Activated CD8-positive, alpha-beta memory T cell treated with anti-CD3 and anti-CD28 coated beads for 48 hours (primary cell): Measurements from ENCODE around the gene SUV39H1.
"Not testable (repeated sequence)": the region's sequence is repeated elsewhere in the genome, so short reads cannot be mapped to it uniquely, and the experiment has no call there.

Experiments
- DNase-seq, 3 experiments: peaks; one replicate each; pipeline ENCODE4 v3.0.0-alpha.2; 2020; ENCODE audit warnings: low read depth in 2 of 3, low spot score in 2 of 3

Gene SUV39H1

DNA sequence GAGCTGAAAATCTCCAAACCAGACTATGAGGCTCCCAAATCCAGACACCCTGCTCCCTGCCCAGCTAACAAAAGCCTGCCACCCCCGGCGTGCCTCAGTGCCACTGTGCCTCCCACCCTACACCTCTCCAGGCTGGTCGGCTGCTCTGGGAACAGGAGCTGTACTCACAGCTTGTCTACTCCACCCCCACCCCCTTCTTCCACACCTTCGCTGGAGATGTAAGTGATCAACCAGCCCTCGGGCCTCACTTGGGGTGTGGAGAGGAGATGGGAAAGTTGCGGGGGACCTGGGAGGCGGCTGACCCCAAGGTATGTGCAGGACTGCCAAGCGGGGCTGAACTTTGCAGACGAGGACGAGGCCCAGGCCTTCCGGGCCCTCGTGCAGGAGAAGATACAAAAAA is 11.1 kb upstream of the SUV39H1 start:
- DNase-seq = no peak

DNA sequence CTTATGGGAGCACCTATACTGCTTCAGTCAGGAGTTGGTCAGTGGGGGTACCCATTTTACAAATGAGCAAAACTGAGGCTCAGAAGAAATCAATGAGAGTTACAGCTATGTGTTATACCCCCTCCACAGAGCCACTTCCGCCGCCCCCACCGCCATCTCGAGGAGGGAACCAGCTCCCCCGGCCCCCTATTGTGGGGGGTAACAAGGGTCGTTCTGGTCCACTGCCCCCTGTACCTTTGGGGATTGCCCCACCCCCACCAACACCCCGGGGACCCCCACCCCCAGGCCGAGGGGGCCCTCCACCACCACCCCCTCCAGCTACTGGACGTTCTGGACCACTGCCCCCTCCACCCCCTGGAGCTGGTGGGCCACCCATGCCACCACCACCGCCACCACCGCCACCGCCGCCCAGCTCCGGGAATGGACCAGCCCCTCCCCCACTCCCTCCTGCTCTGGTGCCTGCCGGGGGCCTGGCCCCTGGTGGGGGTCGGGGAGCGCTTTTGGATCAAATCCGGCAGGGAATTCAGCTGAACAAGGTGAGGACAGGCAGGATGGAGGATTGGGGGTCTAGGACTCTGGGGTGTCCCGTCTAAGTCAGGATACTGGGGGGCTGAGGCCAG is 7.9 kb upstream of the SUV39H1 start:
- DNase-seq = no peak

DNA sequence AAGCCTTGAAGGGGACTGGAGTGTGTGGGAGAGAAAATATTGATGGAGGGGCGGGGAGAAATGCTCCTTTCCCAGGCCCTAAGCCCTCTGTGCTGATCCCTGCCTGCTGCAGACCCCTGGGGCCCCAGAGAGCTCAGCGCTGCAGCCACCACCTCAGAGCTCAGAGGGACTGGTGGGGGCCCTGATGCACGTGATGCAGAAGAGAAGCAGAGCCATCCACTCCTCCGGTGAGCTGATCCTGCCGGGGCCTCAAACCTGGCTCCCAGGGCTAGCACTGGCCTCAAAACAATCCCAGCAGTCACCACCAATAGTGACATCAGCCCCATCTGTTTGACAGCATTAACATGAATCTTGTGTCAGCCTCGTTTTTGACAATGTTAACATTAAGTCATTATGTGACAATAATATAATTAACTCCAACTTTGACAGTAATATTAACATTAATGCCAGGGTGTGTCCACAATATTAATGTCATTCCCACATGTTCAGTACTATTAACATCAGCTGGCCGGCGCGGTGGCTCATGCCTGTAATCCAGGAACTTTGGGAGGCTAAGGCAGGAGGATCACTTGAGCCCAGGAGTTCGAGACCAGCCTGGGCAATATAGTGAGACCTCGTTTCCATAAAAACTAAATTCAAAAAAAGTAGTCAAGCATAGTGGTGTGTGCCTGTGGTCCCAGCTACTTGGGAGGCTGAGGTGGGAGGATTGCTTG is 7.2 kb upstream of the SUV39H1 start:
- DNase-seq = no peak

DNA sequence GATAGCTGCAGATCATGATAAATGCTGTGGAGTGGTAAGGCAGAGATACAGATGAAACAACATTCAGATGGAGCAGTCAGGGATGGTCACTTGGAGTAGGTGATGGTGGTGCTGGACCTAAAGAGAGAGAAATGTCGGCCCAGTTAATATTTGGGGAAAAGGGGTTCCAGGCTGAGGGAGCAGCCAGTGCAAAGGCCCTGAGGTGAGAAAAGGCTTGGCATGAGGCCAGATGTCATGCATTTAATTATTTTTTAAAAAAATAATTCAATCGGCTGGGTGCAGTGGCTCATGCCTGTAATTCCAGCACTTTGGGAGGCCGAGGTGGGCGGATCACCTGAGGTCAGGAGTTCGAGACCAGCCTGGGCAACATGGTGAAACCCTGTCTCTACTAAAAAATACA is 4.8 kb upstream of the SUV39H1 start:
- not testable (repeated sequence) for DNase-seq

DNA sequence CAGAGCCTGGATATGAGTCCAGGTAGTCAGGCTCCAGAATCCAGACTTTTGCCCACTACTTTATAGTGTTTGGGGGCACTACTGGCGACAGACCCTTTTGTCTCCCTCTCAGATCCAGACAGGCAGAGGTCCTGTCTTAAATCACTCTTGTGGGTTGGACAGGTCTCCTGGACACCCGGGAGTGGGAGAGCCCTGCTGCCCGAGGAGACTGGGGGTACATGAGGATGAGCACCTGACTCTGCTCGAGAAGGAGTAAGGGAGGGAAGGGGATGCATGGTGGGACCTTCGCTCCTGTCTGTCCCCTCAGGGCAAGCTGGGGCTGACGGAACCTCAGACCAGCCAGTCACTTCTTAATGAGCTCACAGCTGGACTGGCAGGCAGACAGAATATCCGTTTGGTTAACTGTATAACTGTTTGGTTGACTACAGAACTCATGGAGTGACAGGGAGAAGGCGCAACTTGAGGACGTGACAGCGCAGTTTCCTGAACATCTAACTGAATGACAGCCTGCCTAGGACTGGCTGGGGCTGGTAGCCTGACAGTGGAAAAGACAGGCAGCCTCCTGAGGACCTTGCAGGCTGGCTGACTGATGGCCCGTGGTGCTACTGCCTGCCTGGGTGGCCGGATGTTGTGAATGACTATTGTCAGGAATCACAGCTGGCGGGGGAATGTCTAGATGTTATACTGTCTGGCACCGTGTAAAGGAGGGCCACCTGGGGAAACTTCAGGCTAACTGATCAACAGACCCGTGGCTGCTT is 1.6 kb upstream of the SUV39H1 start:
- DNase-seq = no peak

DNA sequence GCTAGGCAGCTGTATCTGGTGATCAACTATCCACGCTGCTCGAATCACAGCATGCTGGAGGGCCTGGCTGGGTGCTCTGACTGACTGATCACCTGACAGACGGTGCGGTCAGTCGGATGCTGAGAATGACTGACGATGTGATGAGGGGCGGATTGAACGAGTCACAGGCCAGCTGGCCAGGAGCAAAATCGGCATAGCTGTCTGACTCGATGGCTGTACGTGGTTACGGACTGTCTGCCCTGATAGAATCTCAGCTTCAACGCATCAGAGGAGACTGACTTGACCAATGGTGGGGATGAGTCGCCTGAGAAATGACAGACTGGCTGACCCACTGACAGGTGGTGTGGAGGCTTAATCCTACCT is 1.0 kb upstream of the SUV39H1 start:
- no peak for DNase-seq

DNA sequence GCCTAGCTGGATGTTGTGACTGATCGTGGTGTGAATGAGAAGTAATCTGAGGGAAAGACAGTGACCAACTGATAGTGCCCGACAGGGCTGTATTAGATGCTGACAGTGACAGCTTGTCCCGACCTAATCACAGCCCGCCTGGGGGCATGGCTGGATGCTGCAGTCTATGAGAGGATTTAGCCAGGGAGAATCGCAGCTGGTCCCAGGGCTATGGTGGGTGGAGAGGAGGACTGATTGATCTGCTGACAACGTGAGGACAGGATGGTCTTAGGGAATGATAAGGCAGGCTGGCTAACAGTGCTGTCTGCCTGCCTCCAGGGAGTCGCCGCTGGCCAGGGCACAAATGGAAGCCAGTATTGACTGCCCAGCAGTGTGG is 621 bp upstream of the SUV39H1 start:
- no peak for DNase-seq

DNA sequence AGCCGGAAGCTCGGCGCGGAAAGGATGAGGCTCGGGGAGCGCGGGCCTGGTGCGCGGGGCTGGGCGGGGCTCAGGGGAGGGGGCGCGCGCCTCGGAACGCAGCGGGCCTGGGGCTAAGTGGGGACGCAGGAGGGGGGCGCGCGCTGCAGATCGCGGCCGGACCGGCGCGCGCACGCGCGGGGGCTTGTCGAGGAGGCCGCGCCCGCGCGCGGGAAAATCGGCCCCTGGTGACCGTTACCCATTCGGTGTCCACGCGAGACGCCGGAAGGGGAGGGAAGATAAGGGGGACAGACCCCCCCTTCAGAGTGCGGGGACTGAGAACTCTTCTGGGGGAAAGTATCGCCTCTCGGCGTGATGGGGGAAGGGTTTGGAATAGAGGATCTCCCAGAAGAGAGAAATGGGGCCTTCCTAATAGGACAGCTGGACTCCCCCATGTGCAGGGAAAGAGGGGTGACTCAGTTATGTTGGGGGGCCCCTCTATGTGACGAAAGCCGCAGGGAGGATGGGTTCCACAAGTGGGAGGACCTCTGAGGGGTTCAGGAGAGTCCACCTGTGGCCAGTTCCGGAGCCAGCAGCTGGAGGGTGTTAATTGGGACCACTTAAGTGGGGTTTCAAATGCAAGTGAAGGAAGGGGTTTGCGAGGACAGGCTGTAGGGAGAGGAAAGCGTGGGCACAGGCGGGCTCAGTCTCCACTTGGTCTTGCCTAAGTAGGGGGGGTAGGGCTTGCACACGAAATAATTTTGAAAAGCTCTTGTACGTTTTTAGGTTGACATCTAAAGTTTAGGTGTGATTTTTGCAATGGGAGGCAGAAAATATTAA is 584 bp downstream of the SUV39H1 start:
- DNase-seq = no peak

DNA sequence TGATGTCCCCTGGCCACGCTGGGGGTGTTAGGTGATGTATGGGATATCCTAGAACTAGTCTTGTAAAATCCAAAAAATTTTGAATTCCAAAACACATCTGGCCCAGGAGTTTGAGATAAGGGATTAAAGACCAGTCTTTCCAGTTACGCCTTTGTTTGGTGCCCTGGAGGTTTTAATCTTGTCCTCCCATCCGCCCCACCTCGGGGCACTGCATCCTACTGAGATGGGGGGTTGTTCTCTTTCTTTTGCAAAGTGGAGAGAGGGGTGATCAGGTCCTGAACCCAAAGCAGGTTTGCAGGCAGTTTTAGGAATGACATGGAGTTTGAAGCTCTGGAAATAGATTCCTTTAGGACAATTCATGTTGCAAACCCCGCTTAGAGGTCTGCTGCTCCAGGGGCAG is 1.8 kb downstream of the SUV39H1 start:
- DNase-seq = no peak

DNA sequence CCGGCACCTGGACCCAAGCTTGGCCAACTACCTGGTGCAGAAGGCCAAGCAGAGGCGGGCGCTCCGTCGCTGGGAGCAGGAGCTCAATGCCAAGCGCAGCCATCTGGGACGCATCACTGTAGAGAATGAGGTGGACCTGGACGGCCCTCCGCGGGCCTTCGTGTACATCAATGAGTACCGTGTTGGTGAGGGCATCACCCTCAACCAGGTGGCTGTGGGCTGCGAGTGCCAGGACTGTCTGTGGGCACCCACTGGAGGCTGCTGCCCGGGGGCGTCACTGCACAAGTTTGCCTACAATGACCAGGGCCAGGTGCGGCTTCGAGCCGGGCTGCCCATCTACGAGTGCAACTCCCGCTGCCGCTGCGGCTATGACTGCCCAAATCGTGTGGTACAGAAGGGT is 3.7 kb downstream of the SUV39H1 start:
- DNase-seq = no peak

DNA sequence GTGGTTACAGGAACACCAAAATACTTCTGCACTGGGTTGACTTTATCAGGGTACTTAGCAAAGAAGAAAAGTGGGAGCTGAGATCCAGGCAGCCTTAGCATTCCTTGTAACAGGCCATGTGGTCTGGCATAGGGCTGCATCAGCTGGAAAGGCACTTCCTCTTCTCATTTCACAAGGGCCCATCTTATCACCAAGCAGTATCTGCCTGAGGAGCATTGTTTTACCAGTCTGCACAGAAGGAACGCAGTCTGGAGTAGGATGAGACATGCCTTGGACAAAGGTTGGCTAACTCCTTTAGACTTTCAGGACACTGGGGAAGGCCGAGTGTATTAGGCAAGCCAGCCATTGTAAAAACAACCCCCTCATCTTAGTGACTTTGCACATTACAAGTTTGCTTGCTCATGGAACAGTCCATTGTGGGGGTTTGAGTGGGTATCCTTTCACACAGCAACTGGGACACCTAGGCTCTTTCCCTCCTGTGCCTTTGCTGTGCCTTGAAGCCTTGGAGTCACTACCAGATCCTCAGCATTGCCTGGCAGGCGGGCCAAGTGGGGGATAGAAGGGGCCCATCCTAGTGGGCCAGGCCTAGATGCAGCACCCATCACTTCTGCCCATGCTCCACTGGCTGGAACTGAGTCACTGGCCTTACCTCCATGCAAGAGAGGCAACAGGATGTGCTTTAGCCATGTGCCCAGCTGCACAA is 4.6 kb downstream of the SUV39H1 start:
- DNase-seq = no peak

DNA sequence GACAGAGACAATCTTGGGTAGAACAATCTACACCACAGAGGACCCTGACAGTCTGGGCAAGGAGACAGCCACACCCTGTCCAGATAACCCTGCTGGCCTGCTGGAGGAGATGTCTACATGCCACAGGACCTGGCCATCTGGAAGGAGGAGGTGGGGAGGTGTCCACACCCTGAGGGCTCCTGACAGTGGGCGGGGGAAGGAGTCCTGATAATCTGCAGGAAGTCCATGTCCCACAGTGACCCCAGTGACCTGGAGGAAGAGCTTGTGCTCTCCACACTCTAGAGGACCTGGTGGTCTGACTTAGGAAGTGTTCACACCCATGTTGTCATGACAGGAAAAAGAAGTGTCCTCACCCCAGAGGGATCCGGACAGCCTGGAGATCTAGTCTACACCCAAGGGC is 5.5 kb downstream of the SUV39H1 start:
- DNase-seq = no peak

DNA sequence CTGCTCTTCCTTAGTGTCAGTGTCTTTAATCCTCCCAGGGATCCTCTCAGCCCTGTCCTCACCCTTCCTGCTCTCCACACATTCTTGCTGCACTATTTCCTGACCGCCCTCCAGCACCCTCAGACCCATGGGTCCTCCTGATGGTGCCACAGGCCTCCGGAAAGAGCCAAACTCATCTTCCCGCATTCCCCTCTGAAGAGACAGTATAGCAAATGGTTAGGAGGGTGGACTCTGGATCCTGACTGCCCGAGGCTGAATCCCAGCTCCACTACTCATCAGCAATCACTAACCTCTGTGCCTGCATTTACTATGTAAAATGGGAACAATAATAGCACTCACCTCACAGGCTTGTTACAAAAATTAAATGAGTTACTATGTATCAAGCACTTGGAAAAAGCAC is 6.2 kb downstream of the SUV39H1 start:
- DNase-seq = no peak

DNA sequence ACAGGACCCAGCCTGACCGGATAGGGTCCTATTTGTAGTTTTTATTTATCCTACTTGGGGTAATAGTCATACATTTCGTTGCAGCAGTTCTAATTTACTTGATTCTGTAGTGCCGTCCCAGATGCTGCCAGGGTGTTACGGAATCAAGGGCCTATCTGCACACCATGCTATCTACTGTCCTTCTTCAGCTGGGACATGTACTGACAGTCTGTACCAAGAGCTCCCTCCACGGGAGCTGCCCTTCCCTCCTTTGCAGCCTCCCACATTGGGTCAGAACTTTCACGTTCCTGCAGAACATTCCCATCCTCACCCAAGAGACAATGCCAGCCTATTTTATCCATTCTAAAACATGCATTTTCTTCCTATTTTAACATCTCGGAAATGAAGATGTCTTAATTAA is 6.7 kb downstream of the SUV39H1 start:
- DNase-seq = no peak

DNA sequence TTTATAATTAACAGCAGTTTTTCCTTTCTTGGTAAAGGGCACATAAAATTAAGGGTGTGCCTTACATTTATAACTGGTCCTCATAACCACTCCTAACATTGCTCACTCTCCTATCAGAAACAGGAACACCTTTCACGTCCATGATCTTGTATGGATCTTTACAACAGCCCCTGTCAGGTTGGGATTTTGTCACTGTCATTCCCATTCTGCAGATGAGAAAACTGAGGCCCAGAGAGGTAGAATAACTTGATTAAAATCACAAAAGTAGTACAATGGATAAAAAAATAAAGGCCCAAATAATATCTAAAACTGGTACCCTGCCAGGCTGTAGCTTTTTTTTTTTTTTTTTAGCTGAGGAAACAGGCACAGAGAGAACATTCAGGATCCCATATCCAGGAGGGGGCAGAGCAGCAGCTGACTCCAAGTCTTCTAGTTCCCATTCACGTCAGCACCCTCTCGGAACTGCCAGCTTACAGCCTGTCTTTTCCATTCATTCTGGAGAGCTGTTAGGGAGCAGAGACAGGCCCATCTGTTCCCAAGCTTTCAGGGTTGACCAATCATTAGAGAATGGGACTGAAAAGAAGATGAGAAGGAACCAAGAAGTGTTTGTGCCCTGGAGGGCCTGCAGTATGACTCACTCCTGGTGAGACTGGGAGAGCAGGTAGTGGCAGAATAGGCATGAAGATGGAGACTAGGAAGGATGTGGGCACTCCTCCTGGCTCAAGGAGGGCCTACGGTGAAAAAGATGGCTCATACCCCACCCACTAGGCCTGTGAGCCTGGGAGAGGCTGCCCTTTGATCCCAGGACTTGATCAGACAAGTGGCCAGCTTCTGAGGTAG is 7.3 kb downstream of the SUV39H1 start:
- no peak for DNase-seq

DNA sequence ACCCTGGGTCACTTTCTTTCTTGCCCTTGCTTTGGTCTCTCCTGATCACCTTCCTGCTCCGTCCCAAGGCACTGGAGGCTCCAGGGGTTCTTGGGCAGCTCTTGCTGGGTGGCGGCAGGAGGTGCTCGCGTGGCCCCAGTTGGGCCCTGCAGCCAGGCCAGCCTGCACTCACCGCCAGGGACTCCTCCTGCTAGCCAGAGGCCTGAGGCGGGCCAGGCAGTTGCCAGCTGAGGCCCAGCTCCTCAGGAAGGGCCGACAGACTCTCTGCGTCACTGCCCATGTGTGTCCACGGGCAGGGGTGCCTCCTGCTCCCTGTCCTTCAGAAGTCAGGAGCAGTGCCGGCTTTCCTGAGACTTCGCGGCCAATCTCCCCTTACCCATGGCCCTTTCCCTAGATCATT is 9.3 kb downstream of the SUV39H1 start:
- DNase-seq = no peak

DNA sequence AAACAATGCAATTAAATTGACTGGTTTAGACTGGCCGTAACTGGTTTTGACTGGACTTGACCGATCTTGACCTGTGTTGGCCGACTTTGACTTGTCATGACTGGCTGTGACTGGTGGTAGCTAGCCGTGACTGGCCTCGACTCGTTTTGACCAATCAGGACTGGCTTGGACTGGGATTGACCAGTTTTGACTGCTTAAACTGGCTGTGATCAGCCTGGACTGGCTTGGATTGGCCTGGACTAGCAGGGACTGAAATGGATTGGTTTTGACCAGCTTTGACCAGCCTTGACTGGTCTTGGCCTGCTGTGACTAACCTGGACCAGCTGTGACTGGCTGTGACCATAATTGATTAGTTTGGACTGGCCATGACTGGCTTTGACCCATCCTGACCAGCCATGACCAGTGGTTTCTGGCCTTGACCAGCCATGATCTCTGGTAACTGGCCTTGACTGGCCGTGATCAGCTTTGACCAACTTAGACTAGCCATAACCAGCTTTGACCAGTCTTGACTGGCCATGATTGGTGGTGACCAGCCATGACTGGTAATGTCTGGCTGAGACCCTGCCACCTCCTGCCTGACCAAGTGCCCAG is 13.1 kb downstream of the SUV39H1 start:
- DNase-seq = no peak

DNA sequence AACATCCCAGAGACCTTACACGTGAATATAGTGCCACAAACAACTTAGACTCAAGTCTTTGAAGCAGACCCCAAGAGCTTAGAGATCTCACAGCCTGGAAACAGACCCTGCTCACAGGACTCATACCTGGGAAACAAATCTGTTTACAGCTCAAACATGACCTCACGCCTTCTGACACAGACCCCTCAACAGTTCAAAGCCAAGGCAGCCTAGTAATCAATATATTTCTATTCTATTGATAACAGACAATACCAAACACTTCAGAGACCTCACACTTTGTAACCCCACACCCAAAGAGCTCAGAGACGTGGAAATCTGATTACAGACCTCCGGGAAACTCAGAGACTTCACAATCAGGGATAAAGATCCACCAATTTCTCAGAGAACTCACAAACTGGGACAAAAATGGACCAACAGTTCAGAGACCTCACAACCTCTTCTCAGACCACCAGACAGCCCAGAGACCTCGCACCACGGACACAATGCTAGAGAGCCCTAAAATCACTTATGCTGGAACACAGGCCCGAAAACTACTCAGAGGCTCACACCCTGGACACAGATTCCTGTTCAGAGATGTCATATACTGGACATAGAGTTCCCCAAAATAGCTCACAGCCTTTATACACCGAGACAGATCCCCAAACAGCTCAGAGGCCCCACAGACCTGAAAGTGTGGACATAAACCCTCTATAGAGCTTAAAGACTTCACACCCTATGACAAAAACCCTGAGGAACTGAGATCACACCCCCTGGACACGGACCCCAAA is 14.8 kb downstream of the SUV39H1 start:
- DNase-seq = no peak

DNA sequence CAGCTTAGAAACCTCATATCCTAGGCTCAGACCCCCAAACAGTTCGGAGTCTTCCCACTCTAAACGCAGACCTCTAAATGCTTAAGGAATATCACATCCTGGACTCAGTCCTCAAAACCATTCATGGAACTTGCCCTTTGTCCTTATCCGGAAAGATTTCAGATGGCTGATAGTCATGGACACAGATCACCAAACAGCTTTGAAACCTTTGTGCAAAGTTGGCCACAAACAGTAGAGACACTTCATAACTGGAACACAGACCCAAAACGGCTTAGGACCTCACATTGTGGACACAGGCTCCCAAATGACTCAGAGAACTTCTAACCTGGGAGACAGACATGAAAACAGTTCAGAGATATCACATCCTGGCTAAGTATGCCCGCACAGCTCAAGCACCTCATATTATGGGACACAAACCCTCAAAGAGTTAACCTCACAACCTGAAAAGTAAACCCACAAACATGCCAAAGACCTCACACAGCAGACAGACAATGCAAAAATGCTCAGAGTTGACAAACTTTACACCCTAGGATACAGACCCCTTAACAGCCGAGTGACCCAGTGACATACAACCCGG is 15.5 kb downstream of the SUV39H1 start:
- DNase-seq = no peak
